ENCODE results near the gene TMEM178A.

DNA sequence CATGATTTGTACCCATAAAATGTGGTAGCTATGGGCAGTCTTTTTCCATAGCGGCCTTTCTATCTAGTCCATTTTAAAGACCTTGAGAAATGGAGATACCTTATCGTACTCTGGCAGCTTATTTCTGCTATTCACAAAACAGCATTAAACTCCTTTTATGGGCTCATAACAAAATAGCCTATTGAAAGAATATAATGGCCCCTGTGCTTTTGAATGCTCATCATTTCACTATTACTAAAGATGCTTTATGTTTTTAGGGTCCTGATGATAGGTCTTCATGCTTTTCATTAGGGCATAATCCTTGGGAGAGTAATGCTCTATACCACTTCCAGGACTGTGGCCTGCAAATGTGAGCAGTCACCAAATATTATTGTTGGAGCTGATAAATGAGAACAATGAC is 7.3 kb upstream of the TMEM178A start:
- TF ChIP-seq, protein P1, sequence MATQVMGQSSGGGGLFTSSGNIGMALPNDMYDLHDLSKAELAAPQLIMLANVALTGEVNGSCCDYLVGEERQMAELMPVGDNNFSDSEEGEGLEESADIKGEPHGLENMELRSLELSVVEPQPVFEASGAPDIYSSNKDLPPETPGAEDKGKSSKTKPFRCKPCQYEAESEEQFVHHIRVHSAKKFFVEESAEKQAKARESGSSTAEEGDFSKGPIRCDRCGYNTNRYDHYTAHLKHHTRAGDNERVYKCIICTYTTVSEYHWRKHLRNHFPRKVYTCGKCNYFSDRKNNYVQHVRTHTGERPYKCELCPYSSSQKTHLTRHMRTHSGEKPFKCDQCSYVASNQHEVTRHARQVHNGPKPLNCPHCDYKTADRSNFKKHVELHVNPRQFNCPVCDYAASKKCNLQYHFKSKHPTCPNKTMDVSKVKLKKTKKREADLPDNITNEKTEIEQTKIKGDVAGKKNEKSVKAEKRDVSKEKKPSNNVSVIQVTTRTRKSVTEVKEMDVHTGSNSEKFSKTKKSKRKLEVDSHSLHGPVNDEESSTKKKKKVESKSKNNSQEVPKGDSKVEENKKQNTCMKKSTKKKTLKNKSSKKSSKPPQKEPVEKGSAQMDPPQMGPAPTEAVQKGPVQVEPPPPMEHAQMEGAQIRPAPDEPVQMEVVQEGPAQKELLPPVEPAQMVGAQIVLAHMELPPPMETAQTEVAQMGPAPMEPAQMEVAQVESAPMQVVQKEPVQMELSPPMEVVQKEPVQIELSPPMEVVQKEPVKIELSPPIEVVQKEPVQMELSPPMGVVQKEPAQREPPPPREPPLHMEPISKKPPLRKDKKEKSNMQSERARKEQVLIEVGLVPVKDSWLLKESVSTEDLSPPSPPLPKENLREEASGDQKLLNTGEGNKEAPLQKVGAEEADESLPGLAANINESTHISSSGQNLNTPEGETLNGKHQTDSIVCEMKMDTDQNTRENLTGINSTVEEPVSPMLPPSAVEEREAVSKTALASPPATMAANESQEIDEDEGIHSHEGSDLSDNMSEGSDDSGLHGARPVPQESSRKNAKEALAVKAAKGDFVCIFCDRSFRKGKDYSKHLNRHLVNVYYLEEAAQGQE (IDR thresholded peaks at IDR 0.05), result no peak
- TF ChIP-seq RCOR1 (IDR thresholded peaks at IDR 0.05; ENCODE audit: low read depth, low read length) (no peak), JUN (IDR thresholded peaks at IDR 0.05) (no peak), ZNF302 (CRISPR knock-in tag; IDR thresholded peaks at IDR 0.05) (no peak)
- TF ChIP-seq, protein P2, sequence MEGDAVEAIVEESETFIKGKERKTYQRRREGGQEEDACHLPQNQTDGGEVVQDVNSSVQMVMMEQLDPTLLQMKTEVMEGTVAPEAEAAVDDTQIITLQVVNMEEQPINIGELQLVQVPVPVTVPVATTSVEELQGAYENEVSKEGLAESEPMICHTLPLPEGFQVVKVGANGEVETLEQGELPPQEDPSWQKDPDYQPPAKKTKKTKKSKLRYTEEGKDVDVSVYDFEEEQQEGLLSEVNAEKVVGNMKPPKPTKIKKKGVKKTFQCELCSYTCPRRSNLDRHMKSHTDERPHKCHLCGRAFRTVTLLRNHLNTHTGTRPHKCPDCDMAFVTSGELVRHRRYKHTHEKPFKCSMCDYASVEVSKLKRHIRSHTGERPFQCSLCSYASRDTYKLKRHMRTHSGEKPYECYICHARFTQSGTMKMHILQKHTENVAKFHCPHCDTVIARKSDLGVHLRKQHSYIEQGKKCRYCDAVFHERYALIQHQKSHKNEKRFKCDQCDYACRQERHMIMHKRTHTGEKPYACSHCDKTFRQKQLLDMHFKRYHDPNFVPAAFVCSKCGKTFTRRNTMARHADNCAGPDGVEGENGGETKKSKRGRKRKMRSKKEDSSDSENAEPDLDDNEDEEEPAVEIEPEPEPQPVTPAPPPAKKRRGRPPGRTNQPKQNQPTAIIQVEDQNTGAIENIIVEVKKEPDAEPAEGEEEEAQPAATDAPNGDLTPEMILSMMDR (IDR thresholded peaks at IDR 0.05), result no peak
